MM.1S (cell line): Measurements from ENCODE around the gene PPP1R16B.

Experiments
- DNase-seq: peaks from one replicate; pipeline ENCODE4 v3.0.0-alpha.2; 2015
- H2AFZ ChIP-seq: fragments of 300-600 bp; sonication (generic); 2 replicates; pipeline ENCODE4 v1.6.0; 2016; ENCODE audit warnings: antibody characterized with exemption, low read length
- H3F3A ChIP-seq: fragments of 300-600 bp; sonication (generic); 2 replicates; pipeline ENCODE4 v1.6.1; 2016; ENCODE audit warnings: mild to moderate bottlenecking, antibody characterized with exemption, low read length, moderate library complexity, mixed read lengths; ENCODE audit not compliant: insufficient read depth
- H3K27ac ChIP-seq: fragments of 300-600 bp; sonication (generic); 2 replicates; pipeline ENCODE4 v1.5.1; 2016; ENCODE audit warnings: mild to moderate bottlenecking, low read length
- H3K27me3 ChIP-seq: fragments of 300-600 bp; sonication (generic); replicated peaks from 2 replicates; pipeline ENCODE4 v1.6.0; 2016; ENCODE audit warnings: low read length; ENCODE audit not compliant: insufficient read depth
- H3K36me3 ChIP-seq: fragments of 300-600 bp; sonication (generic); replicated peaks from 2 replicates; pipeline ENCODE4 v1.6.1; 2016; ENCODE audit warnings: mild to moderate bottlenecking, low read length, mixed read lengths; ENCODE audit not compliant: insufficient read depth
- H3K4me1 ChIP-seq: fragments of 300-600 bp; sonication (generic); 2 replicates; pipeline ENCODE4 v1.6.1; 2016; ENCODE audit warnings: low read length, mixed read lengths
- H3K4me2 ChIP-seq: fragments of 300-600 bp; sonication (generic); 2 replicates; pipeline ENCODE4 v1.6.0; 2016; ENCODE audit warnings: low read depth, low read length
- H3K4me3 ChIP-seq: fragments of 300-600 bp; sonication (generic); 2 replicates; pipeline ENCODE4 v1.5.1; 2016; ENCODE audit warnings: low read length, mixed read lengths
- H3K79me2 ChIP-seq: fragments of 300-600 bp; sonication (generic); 2 replicates; pipeline ENCODE4 v1.6.1; 2016; ENCODE audit warnings: mixed run types, low read length, mixed read lengths
- H3K9ac ChIP-seq: fragments of 300-600 bp; sonication (generic); 2 replicates; pipeline ENCODE4 v1.6.1; 2016; ENCODE audit warnings: low read length, mixed read lengths
- H3K9me2 ChIP-seq: fragments of 300-600 bp; sonication (generic); replicated peaks from 2 replicates; pipeline ENCODE4 v1.6.1; 2016; ENCODE audit warnings: mild to moderate bottlenecking, low read length, mixed read lengths; ENCODE audit not compliant: insufficient read depth
- H3K9me3 ChIP-seq: fragments of 300-600 bp; sonication (generic); replicated peaks from 2 replicates; pipeline ENCODE4 v1.6.1; 2016; ENCODE audit warnings: mild to moderate bottlenecking, low read length, mixed read lengths; ENCODE audit not compliant: insufficient read depth
- H4K20me1 ChIP-seq: fragments of 300-600 bp; sonication (generic); 2 replicates; pipeline ENCODE4 v1.6.1; 2016; ENCODE audit warnings: mild to moderate bottlenecking, low read length, moderate library complexity, mixed read lengths; ENCODE audit not compliant: insufficient read depth
- CTCF ChIP-seq: fragments of 300-600 bp; sonication (generic); IDR thresholded peaks from 2 replicates; pipeline ENCODE4 v1.5.1; 2016; ENCODE audit warnings: antibody characterized with exemption, low read length, mixed read lengths
- EZH2 ChIP-seq: fragments of 300-600 bp; sonication (generic); optimal IDR thresholded peaks from 2 replicates; pipeline ENCODE3; 2017; ENCODE audit warnings: low read depth, mild to moderate bottlenecking, antibody characterized with exemption, low read length, mixed read lengths
- EZH2phosphoT487 ChIP-seq: fragments of 300-600 bp; sonication (generic); IDR thresholded peaks from 2 replicates; pipeline ENCODE4 v1.6.1; 2018; ENCODE audit warnings: antibody characterized with exemption, low read length

The PPP1R16B gene

GRCh38 chr20:38945012-38945411, 139.5 kb downstream of the PPP1R16B start:
- Histone ChIP-seq H2AFZ (no peak overlapping the region), H3K27me3 (no peaks in the 10 kb centered on the region), H3K36me3 (peaks cover 21% of the 10 kb centered on the region; the same call in 1 of the 2 replicates), H3K9me3 (no peaks in the 10 kb centered on the region), H3K4me3 (no peak overlapping the region), H3K4me2 (no peak overlapping the region), H3K27ac (no peak overlapping the region), H3K4me1 (no peaks in the 10 kb centered on the region), H3K79me2 (peaks cover 60% of the 10 kb centered on the region), H4K20me1 (no peaks in the 10 kb centered on the region), H3K9me2 (no peaks in the 10 kb centered on the region), H3F3A (0 out of 2 replicates have a peak, but pooled peaks cover 4% of the 10 kb centered on the region), H3K9ac (no peak overlapping the region)
- TF ChIP-seq EZH2 (no peak), EZH2phosphoT487 (no peak), CTCF (no peak)
- no peak for DNase-seq

- H3K79me2 ChIP-seq = peaks cover 42% of the 10 kb centered on the region
- no peak for TF ChIP-seq EZH2phosphoT487
- TF ChIP-seq CTCF = no peak
- no peak for TF ChIP-seq EZH2
- H3K9me3 ChIP-seq = no peaks in the 10 kb centered on the region
- H3K4me1 ChIP-seq = no peaks in the 10 kb centered on the region
- peaks cover 20% of the 10 kb centered on the region; the same call in 1 of the 2 replicates for H3K36me3 ChIP-seq
- H3K9me2 ChIP-seq = no peaks in the 10 kb centered on the region
- H3K4me3 ChIP-seq = no peak overlapping the region
- H3F3A ChIP-seq = 0 out of 2 replicates have a peak, but pooled peaks cover 4% of the 10 kb centered on the region
- H3K27ac ChIP-seq = no peak overlapping the region
- H2AFZ ChIP-seq = no peak overlapping the region
- H3K4me2 ChIP-seq = no peak overlapping the region
- DNase-seq = no peak
- no peak overlapping the region for H3K9ac ChIP-seq
- no peaks in the 10 kb centered on the region for H4K20me1 ChIP-seq
- no peaks in the 10 kb centered on the region for H3K27me3 ChIP-seq
Observed at GRCh38 chr20:38946836-38947235, 141.3 kb downstream of the PPP1R16B start.

- TF ChIP-seq CTCF (no peak), EZH2 (no peak), EZH2phosphoT487 (no peak)
- peaks cover 38% of the 10 kb centered on the region for H3K79me2 ChIP-seq
- no peaks in the 10 kb centered on the region for H3K9me2 ChIP-seq
- H2AFZ ChIP-seq = no peak overlapping the region
- H3K4me3 ChIP-seq = no peak overlapping the region
- H3F3A ChIP-seq = 0 out of 2 replicates have a peak, but pooled peaks cover 4% of the 10 kb centered on the region
- H3K9me3 ChIP-seq = no peaks in the 10 kb centered on the region
- no peaks in the 10 kb centered on the region for H3K27me3 ChIP-seq
- no peaks in the 10 kb centered on the region for H4K20me1 ChIP-seq
- no peak overlapping the region for H3K9ac ChIP-seq
- no peak overlapping the region for H3K27ac ChIP-seq
- no peak overlapping the region for H3K4me2 ChIP-seq
- peaks cover 17% of the 10 kb centered on the region; the same call in 1 of the 2 replicates for H3K36me3 ChIP-seq
- no peak for DNase-seq
- H3K4me1 ChIP-seq = no peaks in the 10 kb centered on the region
Observed at GRCh38 chr20:38947931-38948362, 142.4 kb downstream of the PPP1R16B start.
